C4-2B (cell line): ENCODE measurements around the gene AUTS2.

ENCODE experiments used
- H3K27ac ChIP-seq: fragments of 450-650 bp; 2 replicates; pipeline ENCODE4 v1.5.1; 2017
- ZFX ChIP-seq: fragments of 450-650 bp; IDR thresholded peaks from 2 replicates; pipeline ENCODE4 v1.6.1; 2017
- TF ChIP-seq, protein P1 (sequence below): fragments of 450-650 bp; conservative IDR thresholded peaks from 2 replicates; pipeline ENCODE4 v1.5.1; 2017; ENCODE audit warnings: mild to moderate bottlenecking

AUTS2 gene

DNA sequence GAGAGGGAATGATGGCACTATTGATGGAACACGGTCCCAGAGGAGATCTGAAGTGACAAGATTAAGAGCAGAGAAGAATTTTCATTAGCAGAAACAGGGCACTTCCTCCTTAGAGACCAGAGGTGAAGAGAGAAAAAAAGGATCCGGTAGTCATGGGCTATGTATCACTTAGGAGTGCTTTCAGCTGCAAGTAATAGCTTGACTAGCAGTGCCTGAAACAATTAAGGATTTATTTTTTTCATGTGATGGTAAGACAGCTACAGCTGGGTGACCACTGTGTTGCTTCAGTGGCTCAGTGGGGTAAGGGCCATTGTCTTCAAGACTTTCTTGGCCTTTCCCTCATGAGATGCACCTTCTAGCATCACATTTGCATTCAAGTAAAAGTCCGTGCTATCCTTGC lies 1018.5 kb downstream of the AUTS2 start:
- H3K27ac ChIP-seq = no peak overlapping the region
- TF ChIP-seq, protein P1, sequence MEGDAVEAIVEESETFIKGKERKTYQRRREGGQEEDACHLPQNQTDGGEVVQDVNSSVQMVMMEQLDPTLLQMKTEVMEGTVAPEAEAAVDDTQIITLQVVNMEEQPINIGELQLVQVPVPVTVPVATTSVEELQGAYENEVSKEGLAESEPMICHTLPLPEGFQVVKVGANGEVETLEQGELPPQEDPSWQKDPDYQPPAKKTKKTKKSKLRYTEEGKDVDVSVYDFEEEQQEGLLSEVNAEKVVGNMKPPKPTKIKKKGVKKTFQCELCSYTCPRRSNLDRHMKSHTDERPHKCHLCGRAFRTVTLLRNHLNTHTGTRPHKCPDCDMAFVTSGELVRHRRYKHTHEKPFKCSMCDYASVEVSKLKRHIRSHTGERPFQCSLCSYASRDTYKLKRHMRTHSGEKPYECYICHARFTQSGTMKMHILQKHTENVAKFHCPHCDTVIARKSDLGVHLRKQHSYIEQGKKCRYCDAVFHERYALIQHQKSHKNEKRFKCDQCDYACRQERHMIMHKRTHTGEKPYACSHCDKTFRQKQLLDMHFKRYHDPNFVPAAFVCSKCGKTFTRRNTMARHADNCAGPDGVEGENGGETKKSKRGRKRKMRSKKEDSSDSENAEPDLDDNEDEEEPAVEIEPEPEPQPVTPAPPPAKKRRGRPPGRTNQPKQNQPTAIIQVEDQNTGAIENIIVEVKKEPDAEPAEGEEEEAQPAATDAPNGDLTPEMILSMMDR = no peak
- TF ChIP-seq ZFX = no peak

DNA sequence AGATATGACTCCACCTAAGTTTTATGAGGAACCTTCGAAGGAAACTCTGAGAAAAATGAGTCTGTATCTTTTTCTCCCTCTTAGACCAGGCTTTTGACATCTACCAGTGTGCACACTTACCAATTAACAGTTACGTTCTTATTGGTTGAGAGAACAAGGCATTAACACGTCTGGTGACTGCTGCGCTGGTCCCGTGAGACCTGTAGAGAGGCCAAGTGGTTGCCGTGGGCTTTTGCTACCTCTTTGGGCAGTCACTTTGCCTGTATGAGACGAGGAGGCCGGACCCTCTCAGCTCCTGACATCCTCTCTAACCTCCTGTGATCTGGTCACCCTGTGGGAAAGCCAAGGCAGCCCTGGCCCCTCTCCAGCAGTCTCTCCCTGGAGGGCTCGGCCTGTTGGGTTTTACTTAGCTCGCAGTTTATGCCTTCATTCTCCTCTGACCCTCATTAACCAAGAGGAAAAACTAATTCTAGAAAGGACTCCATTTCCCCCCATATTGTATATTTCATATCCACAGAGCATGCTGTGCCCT lies 1019.8 kb downstream of the AUTS2 start:
- H3K27ac ChIP-seq = no peak overlapping the region
- TF ChIP-seq, protein P1 = no peak
- TF ChIP-seq ZFX = no peak

DNA sequence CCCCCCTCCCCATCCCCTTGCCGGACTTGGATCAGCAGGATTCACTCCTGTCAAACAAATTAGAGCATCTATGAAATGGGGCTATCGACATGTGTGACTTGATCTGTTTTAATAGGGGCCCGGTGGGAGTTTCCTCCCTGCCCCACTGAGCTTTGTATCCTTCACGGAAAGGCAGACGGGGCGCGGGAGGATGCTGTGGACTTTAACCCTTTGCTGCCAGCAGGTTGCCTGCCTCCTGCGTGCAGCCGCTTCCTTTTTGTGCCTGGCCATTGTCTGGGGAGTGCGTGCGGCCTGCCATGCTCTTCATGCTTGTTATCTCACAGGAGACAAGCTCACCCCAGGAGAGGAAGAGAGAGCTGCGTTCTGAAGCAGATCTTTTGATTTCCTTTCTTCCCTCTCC lies 1020.9 kb downstream of the AUTS2 start:
- no peak overlapping the region for H3K27ac ChIP-seq
- TF ChIP-seq, protein P1 = no peak
- no peak for TF ChIP-seq ZFX

DNA sequence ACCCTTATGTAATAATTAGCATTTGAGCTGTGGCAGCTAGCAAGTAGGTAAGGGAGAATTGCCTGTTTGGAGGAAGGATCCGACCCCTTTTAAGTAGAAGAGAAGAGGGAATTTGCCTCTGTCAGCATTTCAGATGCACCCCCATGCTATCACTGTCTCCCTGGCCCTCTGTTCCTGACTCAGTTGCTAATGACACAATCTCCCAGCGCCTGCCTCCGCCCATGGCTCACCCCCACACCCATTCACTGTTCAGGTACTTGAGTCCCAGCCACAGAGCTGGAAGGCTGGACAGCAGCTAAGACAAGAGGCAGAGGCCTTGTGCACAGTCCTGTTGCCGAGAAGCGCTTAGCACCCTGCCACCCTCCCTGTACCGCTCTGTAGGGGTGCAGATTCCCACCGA lies 1021.4 kb downstream of the AUTS2 start:
- TF ChIP-seq, protein P1 = no peak
- no peak for TF ChIP-seq ZFX
- H3K27ac ChIP-seq = no peak overlapping the region

DNA sequence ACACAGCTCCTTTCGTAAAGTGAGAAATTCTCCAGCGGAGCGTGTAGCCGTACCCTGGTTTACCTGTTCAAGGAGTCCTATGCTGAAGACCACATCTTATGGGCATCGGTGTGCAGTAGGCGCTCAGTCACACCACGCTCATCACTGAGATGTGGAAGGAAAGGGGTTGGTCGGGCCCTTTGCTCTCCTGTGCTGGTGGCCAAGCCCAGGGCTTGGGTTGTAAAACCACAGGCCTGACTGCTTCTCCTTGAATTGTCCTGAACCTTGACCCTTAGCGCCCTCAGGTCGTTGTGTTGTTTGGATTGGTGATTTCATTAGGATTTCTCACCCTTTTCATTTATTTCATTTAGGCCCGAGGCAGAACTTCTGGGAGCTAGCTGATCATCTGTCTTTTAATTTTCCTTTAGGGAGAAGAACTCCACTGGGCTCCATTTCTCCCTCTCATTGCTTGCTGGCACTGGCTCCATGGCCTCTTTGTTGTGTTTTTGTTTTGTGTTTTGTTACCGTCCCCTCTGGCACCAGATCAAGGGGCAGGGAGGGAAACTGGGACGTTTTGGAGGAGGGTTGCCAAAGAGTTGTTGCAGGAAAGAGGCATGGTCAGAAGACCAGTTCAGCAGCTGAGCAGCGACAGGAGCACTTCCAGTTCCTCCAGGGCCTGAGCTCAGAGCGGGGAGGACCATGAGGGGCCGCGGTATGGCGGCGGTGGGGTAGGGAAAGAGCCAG lies 1022.2 kb downstream of the AUTS2 start:
- no peak for TF ChIP-seq ZFX
- TF ChIP-seq, protein P1 = no peak
- H3K27ac ChIP-seq = no peak overlapping the region

DNA sequence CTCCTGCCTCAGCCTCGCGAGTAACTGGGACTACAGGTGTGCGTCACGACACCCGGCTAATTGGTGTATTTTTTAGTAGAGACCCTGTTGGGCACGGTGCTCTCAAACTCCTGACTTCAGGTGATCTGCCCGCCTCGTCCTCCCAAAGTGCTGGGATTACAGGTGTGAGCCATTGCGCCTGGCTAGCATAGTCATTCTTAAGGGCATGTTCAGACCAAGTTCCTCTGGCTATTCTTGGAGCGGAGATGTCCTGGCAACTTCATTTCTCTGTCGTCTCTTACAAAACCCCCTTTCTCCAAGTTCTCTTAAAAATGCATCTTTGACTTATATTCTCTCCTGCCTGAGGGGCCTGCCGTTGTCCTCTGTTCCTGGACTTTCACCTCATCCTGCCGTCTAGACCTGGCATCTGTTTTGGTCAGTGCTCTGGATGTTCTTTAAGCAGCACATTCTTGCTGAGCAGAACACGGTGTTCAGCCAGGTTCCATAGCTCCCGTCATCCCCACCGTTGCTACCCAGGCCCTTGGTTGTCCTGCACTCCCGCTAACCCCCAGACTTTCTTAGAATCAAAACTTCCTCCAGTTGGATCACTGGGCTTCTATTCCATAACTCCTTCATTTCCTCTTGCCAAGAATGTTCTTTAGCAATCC lies 1023.8 kb downstream of the AUTS2 start:
- no peak overlapping the region for H3K27ac ChIP-seq
- TF ChIP-seq, protein P1 = no peak
- TF ChIP-seq ZFX = no peak

DNA sequence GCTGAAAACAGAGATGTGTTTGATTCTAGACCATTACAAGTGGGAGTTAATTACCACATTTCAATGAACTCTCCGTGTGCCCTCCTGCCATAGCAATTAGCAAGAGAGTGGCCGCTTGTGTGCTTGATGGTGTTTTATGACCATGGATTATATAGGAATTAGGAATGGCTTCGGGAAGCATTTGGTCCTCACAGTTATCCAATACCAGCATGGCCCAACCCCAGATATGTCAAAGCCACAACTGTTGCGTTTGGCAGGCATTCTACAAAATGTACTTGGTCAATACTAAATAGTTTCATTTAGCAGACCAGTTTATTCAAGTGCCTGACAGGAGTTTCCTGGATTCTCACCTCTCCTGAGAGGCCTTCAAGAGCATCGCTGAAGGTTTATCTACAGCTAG lies 1024.7 kb downstream of the AUTS2 start:
- no peak overlapping the region for H3K27ac ChIP-seq
- TF ChIP-seq, protein P1 = no peak
- TF ChIP-seq ZFX = no peak
